Adrenal gland (tissue), 12 donors: ENCODE measurements around the gene SCN8A. TPM values are rescaled to one million over a fixed set of nuclear protein-coding genes. Genes with fewer than 3 reads are reported as not detected.
"Not testable (repeated sequence)": the region's sequence is repeated elsewhere in the genome, so short reads cannot be mapped to it uniquely, and the experiment has no call there.

Source experiments
- DNase-seq, 7 donors: peaks; one replicate each; pipeline ENCODE4 v3.0.0-alpha.2; 2019 to 2020
- H3K27ac ChIP-seq, 5 donors: fragments of 200-600 bp; sonication (generic) in 4 of 5; 1 replicate in 3 of 5; 2 replicates in 2 of 5; pipeline versions ENCODE4 v1.5.1 to v1.8.0; 2016 to 2020; ENCODE audit warnings: mild to moderate bottlenecking in 1 of 5
- H3K27me3 ChIP-seq: fragments of 200-600 bp; 2 replicates; pipeline ENCODE4 v1.8.0; 2021
- H3K36me3 ChIP-seq, 2 donors: fragments of 200-600 bp; replicated peaks in 1 of 2; 1 replicate in 1 of 2; 2 replicates in 1 of 2; pipeline versions ENCODE4 v1.5.1 to v1.8.0; 2018 to 2022
- H3K4me1 ChIP-seq, 2 donors: fragments of 200-600 bp; replicated peaks in 1 of 2; 1 replicate in 1 of 2; 2 replicates in 1 of 2; pipeline versions ENCODE4 v1.5.1 to v1.8.0; 2018 to 2021
- H3K4me3 ChIP-seq, 4 donors: fragments of 200-600 bp; sonication (generic) in 3 of 4; one replicate each; pipeline ENCODE4 v1.5.1; 2016 to 2018
- H3K9me3 ChIP-seq, 3 donors: fragments of 200-600 bp; sonication (generic) in 1 of 3; replicated peaks in 1 of 3; 1 replicate in 2 of 3; 2 replicates in 1 of 3; pipeline versions ENCODE4 v1.5.1 to v1.8.0; 2016 to 2021
- POLR2A ChIP-seq, 2 donors: fragments of 450-650 bp; IDR thresholded peaks; one replicate each; pipeline ENCODE4 v1.6.1; 2017; ENCODE audit warnings: antibody characterized with exemption in 2 of 2, mild to moderate bottlenecking in 2 of 2, moderate library complexity in 1 of 2
- WGBS, 4 donors: extraction: QIAGEN DNeasy Blood & Tissue Kit in 2 of 4; methylation state at CpG; one replicate each; pipeline versions ENCODE4 v1.1.5 to v1.1.7; 2013 to 2017; 5-methylcytosine and 5-hydroxymethylcytosine counted together
- intact Hi-C, 2 donors: fragments of 100-400 bp; cut with DNase I; formaldehyde crosslinking; loops; one replicate each; pipeline versions ENCODE4 v1.14.1 to v1.15.0; 2022 to 2023
- polyA plus RNA-seq, 3 donors: library from polyadenylated mRNA; stranded (reverse); fragments of 200-250 nt in 2 of 3; fragments of 350-450 nt in 1 of 3; fragmentation: Illumina TruSeq in 1 of 3; extraction: RNeasy Lipid Tissue Mini Kit (QIAGEN cat#74804) in 1 of 3; gene quantifications; one replicate each; pipeline ENCODE4 v1.2.3, GENCODE V29; 2013 to 2014
- total RNA-seq, 9 donors: library from RNA; depleted of rRNA in 4 of 9; stranded (reverse); fragments of >200 nt in 4 of 9; fragments of 120-200 nt in 1 of 9; fragmentation: NEBNext Ultra II Directional in 1 of 9; extraction: Animal tissue kit (Norgen Biotek cat#: 25700) in 1 of 9; gene quantifications; one replicate each; pipeline versions ENCODE4 v1.1.0 to v1.2.4, GENCODE V29; 2013 to 2023
- TF ChIP-seq, protein P1 (sequence below), 6 experiments: fragments of 450-650 bp in 4 of 6; fragments of 200-600 bp in 2 of 6; sonication (generic) in 1 of 6; IDR thresholded peaks; 1 replicate in 5 of 6; 2 replicates in 1 of 6; pipeline versions ENCODE4 v1.5.1 to v1.8.0; 2016 to 2021; ENCODE audit warnings: antibody characterized with exemption in 6 of 6, mild to moderate bottlenecking in 2 of 6, moderate library complexity in 1 of 6
- donor health status: healthy with polysubstance abuse.
- donor health status: Bipolar disorder and iron deficiency.
- donor health status: DM: yes; HTN: yes; CAD: no.
- donor health status: DM: no; HTN: no; CAD: no.
- donor health status: DM: no; HTN: no; CAD: no.
- donor health status: DM: yes; HTN: yes; CAD: no.

SCN8A gene
- total and polyA plus RNA-seq, 12 donors: 0.69 to 7.0 (median 2.0) TPM

DNA sequence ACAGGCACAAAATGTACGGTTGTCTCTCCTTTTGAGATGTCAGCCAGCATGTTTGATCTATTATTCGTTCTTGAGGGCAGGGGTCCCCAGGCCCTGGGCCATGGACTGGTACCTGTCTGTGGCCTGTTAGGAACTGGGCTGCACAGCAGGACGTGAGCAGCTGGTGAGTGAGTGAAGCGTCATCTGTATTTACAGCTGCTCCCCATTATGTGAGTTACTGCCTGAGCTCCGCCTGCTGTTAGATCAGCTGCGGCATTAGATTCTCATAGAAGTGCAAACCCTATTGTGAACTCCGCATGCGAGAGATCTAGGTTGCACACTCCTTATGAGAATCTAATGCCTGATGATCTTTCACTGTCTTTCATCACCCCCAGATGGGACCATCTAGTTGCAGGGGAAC is 41.4 kb upstream of the SCN8A start:
- TF ChIP-seq, protein P1, sequence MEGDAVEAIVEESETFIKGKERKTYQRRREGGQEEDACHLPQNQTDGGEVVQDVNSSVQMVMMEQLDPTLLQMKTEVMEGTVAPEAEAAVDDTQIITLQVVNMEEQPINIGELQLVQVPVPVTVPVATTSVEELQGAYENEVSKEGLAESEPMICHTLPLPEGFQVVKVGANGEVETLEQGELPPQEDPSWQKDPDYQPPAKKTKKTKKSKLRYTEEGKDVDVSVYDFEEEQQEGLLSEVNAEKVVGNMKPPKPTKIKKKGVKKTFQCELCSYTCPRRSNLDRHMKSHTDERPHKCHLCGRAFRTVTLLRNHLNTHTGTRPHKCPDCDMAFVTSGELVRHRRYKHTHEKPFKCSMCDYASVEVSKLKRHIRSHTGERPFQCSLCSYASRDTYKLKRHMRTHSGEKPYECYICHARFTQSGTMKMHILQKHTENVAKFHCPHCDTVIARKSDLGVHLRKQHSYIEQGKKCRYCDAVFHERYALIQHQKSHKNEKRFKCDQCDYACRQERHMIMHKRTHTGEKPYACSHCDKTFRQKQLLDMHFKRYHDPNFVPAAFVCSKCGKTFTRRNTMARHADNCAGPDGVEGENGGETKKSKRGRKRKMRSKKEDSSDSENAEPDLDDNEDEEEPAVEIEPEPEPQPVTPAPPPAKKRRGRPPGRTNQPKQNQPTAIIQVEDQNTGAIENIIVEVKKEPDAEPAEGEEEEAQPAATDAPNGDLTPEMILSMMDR (IDR thresholded peaks at IDR 0.05): no peak
- TF ChIP-seq POLR2A (IDR thresholded peaks at IDR 0.05): no peak
- DNase-seq: no peak
- Histone ChIP-seq H3K4me1 (no peaks in the 10 kb centered on the region), H3K27ac (no peak overlapping the region), H3K9me3 (no peaks in the 10 kb centered on the region), H3K36me3 (no peaks in the 10 kb centered on the region), H3K27me3 (peaks cover 5% of the 10 kb centered on the region), H3K4me3 (no peak overlapping the region)
- intact Hi-C loops: no loop called here
- 76 to 89% (median 81%) methylated on average over 8 of the region's 8 CpGs for WGBS, 4 donors

DNA sequence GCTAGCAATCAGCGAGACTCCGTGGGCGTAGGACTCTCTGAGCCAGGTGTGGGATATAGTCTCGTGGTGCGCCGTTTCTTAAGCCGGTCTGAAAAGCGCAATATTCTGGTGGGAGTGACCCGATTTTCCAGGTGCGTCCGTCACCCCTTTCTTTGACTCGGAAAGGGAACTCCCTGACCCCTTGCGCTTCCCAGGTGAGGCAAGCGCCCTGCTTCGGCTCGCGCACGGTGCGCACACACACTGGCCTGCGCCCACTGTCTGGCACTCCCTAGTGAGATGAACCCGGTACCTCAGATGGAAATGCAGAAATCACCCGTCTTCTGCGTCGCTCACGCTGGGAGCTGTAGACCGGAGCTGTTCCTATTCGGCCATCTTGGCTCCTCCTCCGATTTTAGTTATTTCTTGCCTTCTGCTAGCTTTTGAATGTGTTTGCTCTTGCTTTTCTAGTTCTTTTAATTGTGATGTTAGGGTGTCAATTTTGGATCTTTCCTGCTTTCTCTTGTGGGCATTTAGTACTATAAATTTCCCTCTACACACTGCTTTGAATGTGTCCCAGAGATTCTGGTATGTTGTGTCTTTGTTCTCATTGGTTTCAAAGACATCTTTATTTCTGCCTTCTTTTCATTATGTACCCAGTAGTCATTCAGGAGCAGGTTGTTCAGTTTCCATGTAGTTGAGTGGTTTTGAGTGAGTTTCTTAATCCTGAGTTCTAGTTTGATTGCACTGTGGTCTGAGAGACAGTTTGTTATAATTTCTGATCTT is 22.6 kb upstream of the SCN8A start:
- H3K27me3 ChIP-seq, H3K4me1 ChIP-seq, H3K27ac ChIP-seq, H3K4me3 ChIP-seq, DNase-seq, H3K9me3 ChIP-seq, H3K36me3 ChIP-seq, intact Hi-C loops: not testable (repeated sequence)
- WGBS, 4 donors: 70 to 93% (median 91%) methylated on average over 6 to 25 of the region's 28 CpGs

DNA sequence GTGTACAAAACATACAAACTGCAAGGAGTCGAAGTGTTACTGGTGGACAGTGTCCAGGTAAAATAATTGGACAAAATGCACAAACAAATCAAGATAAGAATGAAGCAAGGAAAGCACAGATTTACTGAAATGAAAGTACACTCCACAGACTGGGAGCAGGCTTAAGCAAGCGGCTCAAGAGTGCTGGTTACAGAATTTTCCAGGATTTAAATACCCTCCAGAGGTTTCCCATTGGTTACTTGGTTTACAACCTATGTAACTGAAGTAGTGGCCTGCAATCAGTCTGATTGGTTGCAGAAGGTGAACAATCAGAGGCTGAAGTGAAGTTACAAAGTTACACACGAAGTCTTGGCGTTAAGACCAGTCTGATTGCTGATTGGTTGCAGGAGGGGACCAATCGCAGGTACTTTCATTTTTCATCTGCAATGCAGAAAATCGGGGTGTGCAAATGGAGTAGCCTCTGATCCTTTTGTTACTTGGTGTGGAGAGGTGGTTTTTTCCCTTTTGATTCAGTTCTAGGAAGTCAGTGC is 11.6 kb upstream of the SCN8A start:
- 83 to 89% (median 86%) methylated on average over 6 of the region's 6 CpGs for WGBS, 4 donors
- TF ChIP-seq, protein P1 (IDR thresholded peaks at IDR 0.05): no peak
- no peak for TF ChIP-seq POLR2A (IDR thresholded peaks at IDR 0.05)

DNA sequence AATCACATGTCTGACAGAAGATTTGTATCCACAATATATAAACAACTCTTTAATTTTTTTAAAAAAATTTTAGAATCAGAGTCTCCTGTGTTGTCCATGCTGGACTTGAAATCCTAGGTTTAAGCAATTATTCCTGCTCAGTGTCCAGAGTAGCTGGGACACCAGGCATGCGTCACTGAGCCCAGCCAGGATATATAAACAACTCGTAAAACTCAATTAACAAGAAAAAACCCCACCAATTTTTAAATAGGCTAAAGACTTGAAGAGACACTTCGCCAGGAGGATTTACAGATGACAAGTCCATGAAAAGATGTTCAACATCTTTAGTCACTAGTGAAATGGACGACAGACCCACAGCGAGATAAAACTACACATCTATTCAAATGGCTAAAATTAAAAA is 2.0 kb upstream of the SCN8A start:
- peaks cover 0 to 5% of the 10 kb centered on the region in 2 donors for H3K4me1 ChIP-seq
- H3K9me3 ChIP-seq: no peaks in the 10 kb centered on the region
- no peak overlapping the region for H3K4me3 ChIP-seq
- 82 to 87% (median 84%) methylated on average over 5 of the region's 5 CpGs for WGBS, 4 donors
- DNase-seq: no peak
- TF ChIP-seq, protein P1 (IDR thresholded peaks at IDR 0.05): no peak
- no peak for TF ChIP-seq POLR2A (IDR thresholded peaks at IDR 0.05)
- H3K27ac ChIP-seq: no peak overlapping the region
- H3K27me3 ChIP-seq: no peaks in the 10 kb centered on the region
- intact Hi-C loops: no loop called here
- H3K36me3 ChIP-seq: no peaks in the 10 kb centered on the region

More for the DNA sequence above, 11.6 kb upstream of the SCN8A start:
- no peaks in the 10 kb centered on the region for H3K4me1 ChIP-seq
- H3K4me3 ChIP-seq: no peak overlapping the region
- H3K9me3 ChIP-seq: no peaks in the 10 kb centered on the region
- H3K36me3 ChIP-seq: no peaks in the 10 kb centered on the region
- DNase-seq: no peak
- H3K27ac ChIP-seq: no peak overlapping the region
- H3K27me3 ChIP-seq: no peaks in the 10 kb centered on the region
- intact Hi-C loops: no loop called here
